Prostate gland (tissue), 2 donors: ENCODE results near the gene NOTCH1.

ENCODE experiments used
- POLR2AphosphoS5 ChIP-seq: sonication (generic); formaldehyde crosslinking; IDR thresholded peaks from one replicate; pipeline ENCODE4 v1.6.1; 2017; ENCODE audit warnings: antibody characterized with exemption
- TF ChIP-seq, protein P1 (sequence below), 4 experiments: fragments of 200-600 bp in 2 of 4; fragments of 450-650 bp in 2 of 4; sonication (generic) in 2 of 4; IDR thresholded peaks; 1 replicate in 3 of 4; 2 replicates in 1 of 4; pipeline ENCODE4 v1.5.1; 2016 to 2019; ENCODE audit warnings: antibody characterized with exemption in 4 of 4, mild to moderate bottlenecking in 2 of 4, moderate library complexity in 2 of 4

DNA sequence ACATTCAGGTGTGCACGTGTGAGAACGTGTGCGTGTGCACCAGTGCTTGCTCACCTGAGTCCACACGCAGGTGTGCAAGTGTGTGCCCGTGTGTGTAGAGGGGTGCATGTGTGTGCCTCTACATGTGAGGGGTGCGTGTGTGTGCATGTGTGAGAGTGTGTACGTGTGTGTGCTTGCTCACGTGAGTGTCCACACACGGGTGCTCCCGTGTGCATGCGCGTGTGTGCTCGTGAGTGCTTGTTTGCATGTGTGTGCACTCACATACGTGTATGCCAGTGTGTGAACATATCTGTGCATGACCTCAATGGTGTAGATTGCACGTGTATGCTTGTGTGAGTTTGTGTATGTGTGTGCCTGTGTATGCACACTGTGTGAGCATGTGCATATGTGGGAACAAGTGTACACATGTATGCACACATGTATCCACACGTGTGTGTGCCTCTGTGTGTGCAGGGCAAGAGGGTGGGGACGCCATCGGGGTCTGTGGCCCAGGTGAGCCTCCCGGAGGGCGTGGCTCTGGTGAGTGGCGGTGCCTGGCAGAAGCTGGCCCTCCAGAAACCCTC is 40.6 kb upstream of the NOTCH1 start:
- TF ChIP-seq, protein P1, sequence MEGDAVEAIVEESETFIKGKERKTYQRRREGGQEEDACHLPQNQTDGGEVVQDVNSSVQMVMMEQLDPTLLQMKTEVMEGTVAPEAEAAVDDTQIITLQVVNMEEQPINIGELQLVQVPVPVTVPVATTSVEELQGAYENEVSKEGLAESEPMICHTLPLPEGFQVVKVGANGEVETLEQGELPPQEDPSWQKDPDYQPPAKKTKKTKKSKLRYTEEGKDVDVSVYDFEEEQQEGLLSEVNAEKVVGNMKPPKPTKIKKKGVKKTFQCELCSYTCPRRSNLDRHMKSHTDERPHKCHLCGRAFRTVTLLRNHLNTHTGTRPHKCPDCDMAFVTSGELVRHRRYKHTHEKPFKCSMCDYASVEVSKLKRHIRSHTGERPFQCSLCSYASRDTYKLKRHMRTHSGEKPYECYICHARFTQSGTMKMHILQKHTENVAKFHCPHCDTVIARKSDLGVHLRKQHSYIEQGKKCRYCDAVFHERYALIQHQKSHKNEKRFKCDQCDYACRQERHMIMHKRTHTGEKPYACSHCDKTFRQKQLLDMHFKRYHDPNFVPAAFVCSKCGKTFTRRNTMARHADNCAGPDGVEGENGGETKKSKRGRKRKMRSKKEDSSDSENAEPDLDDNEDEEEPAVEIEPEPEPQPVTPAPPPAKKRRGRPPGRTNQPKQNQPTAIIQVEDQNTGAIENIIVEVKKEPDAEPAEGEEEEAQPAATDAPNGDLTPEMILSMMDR (IDR thresholded peaks at IDR 0.05): no peak
- TF ChIP-seq POLR2AphosphoS5: no peak
